Measurements from ENCODE around the gene DOCK4. TPM values are rescaled to one million over a fixed set of nuclear protein-coding genes. Genes with fewer than 3 reads are reported as not detected.

DOCK4 gene
- total RNA-seq, 1 donor from 2014 or later, result 4.5 TPM

DNA sequence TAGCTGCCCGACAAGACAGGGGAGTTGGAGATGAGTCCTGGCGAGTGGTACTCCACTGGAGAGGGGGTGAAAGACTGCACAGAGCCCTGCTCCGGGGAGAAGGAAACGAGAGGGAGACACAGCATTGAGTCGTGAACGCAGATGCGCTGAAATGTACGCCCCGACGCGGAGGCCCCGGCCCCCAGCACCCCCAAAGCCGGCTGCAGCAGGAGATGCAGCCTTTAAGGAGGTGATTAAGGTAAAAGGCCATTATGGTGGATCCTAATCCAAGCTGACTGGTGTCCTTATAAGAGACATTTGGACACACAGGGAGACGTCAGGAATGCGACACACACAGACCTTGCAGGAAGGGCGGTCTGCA lies 477.6 kb downstream of the DOCK4 start:
- no peak overlapping the region for H3K4me3 ChIP-seq (ENCODE audit: low read depth, low read length)
- no peaks in the 10 kb centered on the region for H3K27me3 ChIP-seq (ENCODE audit: control insufficient read depth, insufficient read depth, low read length)
- no peaks in the 10 kb centered on the region for H3K36me3 ChIP-seq (ENCODE audit: control insufficient read depth, insufficient read depth, low read length)
- no peak for DNase-seq (ENCODE audit: low read depth)
- TF ChIP-seq, protein P1, sequence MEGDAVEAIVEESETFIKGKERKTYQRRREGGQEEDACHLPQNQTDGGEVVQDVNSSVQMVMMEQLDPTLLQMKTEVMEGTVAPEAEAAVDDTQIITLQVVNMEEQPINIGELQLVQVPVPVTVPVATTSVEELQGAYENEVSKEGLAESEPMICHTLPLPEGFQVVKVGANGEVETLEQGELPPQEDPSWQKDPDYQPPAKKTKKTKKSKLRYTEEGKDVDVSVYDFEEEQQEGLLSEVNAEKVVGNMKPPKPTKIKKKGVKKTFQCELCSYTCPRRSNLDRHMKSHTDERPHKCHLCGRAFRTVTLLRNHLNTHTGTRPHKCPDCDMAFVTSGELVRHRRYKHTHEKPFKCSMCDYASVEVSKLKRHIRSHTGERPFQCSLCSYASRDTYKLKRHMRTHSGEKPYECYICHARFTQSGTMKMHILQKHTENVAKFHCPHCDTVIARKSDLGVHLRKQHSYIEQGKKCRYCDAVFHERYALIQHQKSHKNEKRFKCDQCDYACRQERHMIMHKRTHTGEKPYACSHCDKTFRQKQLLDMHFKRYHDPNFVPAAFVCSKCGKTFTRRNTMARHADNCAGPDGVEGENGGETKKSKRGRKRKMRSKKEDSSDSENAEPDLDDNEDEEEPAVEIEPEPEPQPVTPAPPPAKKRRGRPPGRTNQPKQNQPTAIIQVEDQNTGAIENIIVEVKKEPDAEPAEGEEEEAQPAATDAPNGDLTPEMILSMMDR (IDR thresholded peaks at IDR 0.05; ENCODE audit: insufficient read depth, low read length, severe bottlenecking), result no peak
- no peak for FAIRE-seq

DNA sequence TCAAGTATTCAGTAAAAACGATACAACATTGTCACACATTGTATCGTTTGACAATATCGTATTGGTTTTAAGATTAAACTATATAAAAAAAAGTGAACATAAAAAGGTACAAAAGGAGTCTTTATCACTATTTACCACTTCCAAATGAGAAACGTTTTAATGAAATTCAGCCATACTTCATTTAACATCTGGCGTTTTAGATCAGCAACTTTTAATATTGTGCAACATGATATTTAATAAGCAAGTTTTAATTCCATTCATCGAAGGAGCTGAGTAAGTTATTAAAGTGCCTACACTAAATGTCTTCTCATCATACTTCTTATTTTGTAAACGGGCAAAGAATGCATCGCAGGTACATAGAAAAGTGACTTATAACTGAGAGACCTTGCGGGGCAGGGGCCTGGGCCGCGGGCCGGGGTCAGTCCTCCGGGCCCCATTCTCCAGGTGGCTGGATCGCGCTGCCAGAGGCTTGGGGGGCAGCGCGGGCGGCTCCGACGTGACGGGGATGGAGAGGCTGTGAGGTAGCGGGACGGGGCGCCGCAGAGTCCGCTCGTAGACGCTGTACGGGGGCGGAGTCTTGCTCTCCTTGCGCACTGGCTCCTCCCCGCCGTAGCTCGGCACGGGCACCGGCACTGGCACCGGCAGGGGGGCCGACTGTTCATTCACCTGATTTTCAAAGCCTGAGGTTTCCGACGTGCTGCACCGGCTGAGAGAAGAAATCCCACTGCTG lies 478.1 kb downstream of the DOCK4 start:
- Histone ChIP-seq H3K4me3 (ENCODE audit: low read depth, low read length) (no peak overlapping the region), H3K36me3 (ENCODE audit: control insufficient read depth, insufficient read depth, low read length) (no peaks in the 10 kb centered on the region), H3K27me3 (ENCODE audit: control insufficient read depth, insufficient read depth, low read length) (no peaks in the 10 kb centered on the region)
- TF ChIP-seq, protein P1 (IDR thresholded peaks at IDR 0.05; ENCODE audit: insufficient read depth, low read length, severe bottlenecking), result no peak
- DNase-seq (ENCODE audit: low read depth), result no peak
- no peak for FAIRE-seq

DNA sequence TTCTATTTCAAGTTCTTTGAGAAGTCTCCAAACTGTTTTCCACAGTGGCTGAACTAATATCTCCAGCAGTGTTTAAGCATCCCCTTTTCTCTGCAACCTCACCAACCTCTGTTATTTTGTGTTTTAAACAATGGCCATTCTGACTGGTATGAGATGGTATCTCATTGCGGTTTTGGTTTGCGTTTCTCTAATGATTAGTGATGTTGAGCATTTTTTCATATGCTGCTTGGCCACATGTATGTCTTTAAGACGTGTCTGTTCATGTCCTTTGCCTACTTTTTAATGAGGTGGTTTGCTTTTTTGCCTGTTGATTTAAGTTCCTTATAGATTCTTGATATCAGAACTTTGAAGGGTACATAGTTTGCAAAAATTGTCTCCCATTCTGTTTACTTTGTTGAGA lies 487.3 kb downstream of the DOCK4 start:
- H3K27me3 ChIP-seq (ENCODE audit: control insufficient read depth, insufficient read depth, low read length), result no peaks in the 10 kb centered on the region
- peak; percentile 44 for DNase-seq (ENCODE audit: low read depth)
- no peak overlapping the region for H3K4me3 ChIP-seq (ENCODE audit: low read depth, low read length)
- no peak for FAIRE-seq
- TF ChIP-seq, protein P1 (IDR thresholded peaks at IDR 0.05; ENCODE audit: insufficient read depth, low read length, severe bottlenecking), result no peak
- H3K36me3 ChIP-seq (ENCODE audit: control insufficient read depth, insufficient read depth, low read length), result no peaks in the 10 kb centered on the region

DNA sequence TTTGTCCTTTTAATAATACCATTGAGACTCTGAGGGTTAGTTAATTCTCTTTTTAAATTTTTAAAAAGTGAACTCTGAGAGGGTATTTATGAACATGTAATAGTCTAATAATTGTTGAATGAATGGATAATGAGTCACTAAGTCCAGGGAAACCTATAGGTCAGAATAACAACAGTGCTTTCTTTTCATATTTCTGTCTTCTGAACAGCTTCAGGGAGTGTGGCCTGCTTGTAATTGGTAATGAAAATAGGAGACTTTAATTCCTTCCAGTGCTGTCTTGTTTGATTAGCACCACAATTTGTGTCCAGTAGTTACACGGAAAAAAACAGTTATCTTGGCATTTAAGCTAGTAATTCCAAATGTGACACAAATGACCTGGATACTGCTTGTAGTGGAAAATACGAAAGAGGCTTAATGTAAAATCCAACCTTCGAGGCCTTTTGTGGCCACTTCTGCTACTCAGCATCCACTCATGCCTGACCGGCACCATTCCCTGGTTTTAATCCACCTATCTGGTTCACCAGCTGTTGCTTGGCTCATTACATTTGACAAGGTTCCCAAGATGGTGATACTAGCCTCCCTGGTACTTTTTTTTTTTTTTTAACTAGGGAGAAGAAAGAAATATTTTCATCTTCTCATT lies 494.7 kb downstream of the DOCK4 start:
- no peak overlapping the region for H3K4me3 ChIP-seq (ENCODE audit: low read depth, low read length)
- H3K27me3 ChIP-seq (ENCODE audit: control insufficient read depth, insufficient read depth, low read length), result no peaks in the 10 kb centered on the region
- FAIRE-seq (no peak), DNase-seq (ENCODE audit: low read depth) (peak; percentile 13)
- H3K36me3 ChIP-seq (ENCODE audit: control insufficient read depth, insufficient read depth, low read length), result no peaks in the 10 kb centered on the region
- TF ChIP-seq, protein P1 (IDR thresholded peaks at IDR 0.05; ENCODE audit: insufficient read depth, low read length, severe bottlenecking), result no peak

DNA sequence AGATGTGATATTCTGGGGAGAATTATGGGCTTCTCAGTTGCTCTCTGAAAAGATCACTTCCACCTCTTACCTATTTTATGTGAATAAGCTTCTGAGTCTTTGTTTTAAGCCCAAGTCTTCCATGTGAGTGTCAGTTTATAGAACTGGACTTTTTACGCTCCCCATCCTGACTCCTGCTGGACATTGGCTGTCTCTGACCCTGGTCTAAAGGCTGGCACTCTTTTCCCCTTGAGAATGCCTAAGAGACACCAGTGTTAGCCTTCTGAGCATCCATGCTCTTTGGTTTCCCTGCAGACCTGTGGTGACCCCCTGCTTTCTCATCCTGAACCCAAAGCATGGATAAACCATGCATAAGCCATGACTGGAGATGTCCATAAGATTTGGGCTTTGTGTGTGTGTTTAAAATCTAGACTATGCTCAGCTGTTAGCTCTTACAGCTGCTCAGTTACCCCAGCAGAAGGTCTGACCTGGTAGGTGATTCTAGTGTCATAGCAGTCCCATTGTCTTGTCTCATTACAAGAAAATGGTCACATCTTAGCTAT lies 495.3 kb downstream of the DOCK4 start:
- Histone ChIP-seq H3K4me3 (ENCODE audit: low read depth, low read length) (no peak overlapping the region), H3K27me3 (ENCODE audit: control insufficient read depth, insufficient read depth, low read length) (no peaks in the 10 kb centered on the region), H3K36me3 (ENCODE audit: control insufficient read depth, insufficient read depth, low read length) (no peaks in the 10 kb centered on the region)
- DNase-seq (ENCODE audit: low read depth), result no peak
- TF ChIP-seq, protein P1 (IDR thresholded peaks at IDR 0.05; ENCODE audit: insufficient read depth, low read length, severe bottlenecking), result no peak
- no peak for FAIRE-seq
